22Rv1 (cell line): Measurements from ENCODE around the gene ROPN1B.

ENCODE experiments used
- H3K27ac ChIP-seq: fragments of 450-650 bp; 2 replicates; pipeline ENCODE4 v1.5.1; 2017
- CTCF ChIP-seq: fragments of 450-650 bp; IDR thresholded peaks from 2 replicates; pipeline ENCODE4 v1.5.1; 2017; ENCODE audit warnings: mild to moderate bottlenecking
- ZFX ChIP-seq: fragments of 450-650 bp; IDR thresholded peaks from 2 replicates; pipeline ENCODE4 v1.6.1; 2017; ENCODE audit warnings: antibody characterized with exemption, borderline replicate concordance

ROPN1B gene

DNA sequence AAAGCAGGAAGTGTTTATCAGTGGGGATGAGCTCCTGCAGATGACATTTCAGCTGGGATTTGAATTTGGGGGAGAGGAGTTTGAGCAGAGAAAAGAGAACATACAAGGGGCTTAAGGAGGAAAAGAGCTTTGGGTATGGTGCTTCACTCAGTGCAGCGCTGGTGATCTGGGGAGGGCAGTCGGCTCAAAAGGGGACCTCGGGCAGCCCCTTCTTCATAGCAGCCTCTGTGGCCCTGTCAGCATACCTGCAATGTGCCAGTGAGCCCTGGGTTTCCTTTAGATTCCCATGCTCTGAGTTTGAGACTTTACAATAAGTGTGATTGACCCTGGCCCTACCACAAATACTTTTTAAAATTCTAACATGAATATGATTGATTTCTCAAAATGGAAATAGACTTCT lies 40.2 kb downstream of the ROPN1B start:
- no peak for TF ChIP-seq CTCF
- TF ChIP-seq ZFX: no peak
- H3K27ac ChIP-seq: no peak overlapping the region

GRCh38 chr3:126013751-126014156 lies 44.8 kb downstream of the ROPN1B start:
- no peak for TF ChIP-seq CTCF
- TF ChIP-seq ZFX: no peak

GRCh38 chr3:126014252-126014651 lies 45.3 kb downstream of the ROPN1B start:
- TF ChIP-seq ZFX (no peak), CTCF (no peak)
- no peak overlapping the region for H3K27ac ChIP-seq

More at GRCh38 chr3:126013751-126014156, 44.8 kb downstream of the ROPN1B start:
- no peak overlapping the region for H3K27ac ChIP-seq

DNA sequence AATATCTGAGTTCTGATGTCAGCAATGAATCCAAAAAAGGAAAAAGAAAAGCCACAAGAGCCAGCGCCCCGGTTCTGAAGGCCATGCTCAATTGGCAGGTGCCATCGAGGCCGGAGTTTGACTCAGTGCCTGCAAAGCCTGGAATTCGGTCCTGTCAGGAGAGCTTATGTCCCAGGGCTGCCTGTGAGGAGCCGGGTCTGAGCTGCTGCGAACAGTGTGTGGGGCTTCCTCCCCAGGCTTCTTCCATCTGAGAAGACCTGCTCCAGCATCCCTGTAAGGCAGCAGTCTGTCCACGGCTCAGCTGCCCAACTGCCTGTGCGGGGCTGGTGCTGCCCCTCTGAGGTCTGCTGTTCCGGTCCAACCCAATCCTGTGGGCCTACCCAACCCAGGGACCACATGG lies 46.1 kb downstream of the ROPN1B start:
- H3K27ac ChIP-seq: no peak overlapping the region
- TF ChIP-seq ZFX: no peak
- no peak for TF ChIP-seq CTCF

DNA sequence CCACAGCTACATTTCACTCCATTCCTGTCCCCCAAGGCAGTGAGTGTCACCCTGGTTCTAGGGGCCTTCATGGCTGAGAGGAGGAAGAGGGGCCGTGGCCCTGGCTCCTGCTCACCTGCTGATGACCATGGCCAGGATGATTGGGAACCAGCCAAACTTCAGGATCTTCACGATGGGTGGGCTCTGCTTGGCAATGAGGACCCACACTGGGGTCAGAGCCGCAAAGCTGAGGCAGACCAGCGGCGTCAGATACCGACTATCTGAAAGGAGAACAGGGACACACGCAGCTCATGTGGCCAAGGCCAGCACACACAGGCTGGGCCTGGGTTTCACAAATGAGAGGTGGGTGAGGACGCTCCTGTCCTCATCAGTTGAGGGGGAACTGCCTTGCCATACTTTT lies 47.6 kb downstream of the ROPN1B start:
- TF ChIP-seq ZFX: no peak
- no peak for TF ChIP-seq CTCF

GRCh38 chr3:126017362-126017761 lies 48.4 kb downstream of the ROPN1B start:
- no peak overlapping the region for H3K27ac ChIP-seq
- TF ChIP-seq CTCF: no peak
- TF ChIP-seq ZFX: no peak

More for the DNA sequence above, 47.6 kb downstream of the ROPN1B start:
- no peak overlapping the region for H3K27ac ChIP-seq

DNA sequence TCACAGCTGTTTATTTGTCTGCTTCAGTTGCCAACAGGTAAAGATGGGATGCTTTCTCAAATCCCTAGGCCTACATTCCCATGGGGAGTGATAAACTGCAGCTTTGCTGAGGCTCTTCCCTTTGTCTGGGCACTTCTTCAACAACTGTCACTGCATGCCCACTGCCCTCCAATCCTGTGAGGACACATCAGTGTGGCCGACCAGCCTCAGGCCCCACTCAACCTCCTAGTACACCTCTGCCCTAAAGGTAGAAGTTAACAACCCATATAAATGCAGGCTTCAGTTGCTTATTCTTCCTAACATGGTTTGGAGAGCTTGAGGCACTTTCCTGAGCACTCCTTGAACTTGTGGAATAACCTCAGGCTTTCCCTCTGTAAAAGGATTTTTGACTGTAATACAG lies 49.6 kb downstream of the ROPN1B start:
- TF ChIP-seq ZFX: no peak
- no peak for TF ChIP-seq CTCF
- H3K27ac ChIP-seq: no peak overlapping the region
